HEK293 (cell line): ENCODE results near the gene PRIMA1.

Experiments used
- CTCF ChIA-PET: fragments of 350-600 bp; formaldehyde crosslinking; extraction: SDS; loops from one replicate; lab custom pipeline; 2021; ENCODE audit warnings: antibody characterized with exemption; lab: Yijun Ruan, JAX
- POLR2A ChIA-PET: fragments of 300-600 bp; formaldehyde crosslinking; extraction: SDS; loops from one replicate; lab custom pipeline; 2020; ENCODE audit warnings: antibody characterized with exemption, inconsistent platforms; lab: Yijun Ruan, JAX
- H3K27ac ChIP-seq: fragments of 200-500 bp; sonication (Bioruptor generic); 2 replicates; pipeline ENCODE4 v1.5.1; 2014; ENCODE audit warnings: low read depth, low read length, control low read depth, inconsistent platforms; ENCODE audit errors: extremely low read depth
- H3K36me3 ChIP-seq, 2 experiments: fragments of 200-500 bp in 1 of 2; sonication (Bioruptor generic) in 1 of 2; 1 replicate in 1 of 2; 2 replicates in 1 of 2; pipeline ENCODE4 v1.5.1; 2014 to 2017; ENCODE audit warnings: inconsistent platforms in 2 of 2, low read length in 2 of 2; ENCODE audit not compliant: control insufficient read depth in 2 of 2, insufficient read depth in 1 of 2
- H3K4me1 ChIP-seq: fragments of 200-500 bp; sonication (Bioruptor generic); 2 replicates; pipeline ENCODE4 v1.5.1; 2014; ENCODE audit warnings: mild to moderate bottlenecking, low read length, inconsistent platforms; ENCODE audit not compliant: control insufficient read depth, insufficient read depth
- H3K4me3 ChIP-seq: 2 replicates; pipeline ENCODE4 v1.5.1; 2011; ENCODE audit warnings: low read depth, mild to moderate bottlenecking, control low read depth, low read length, moderate library complexity
- H3K9me3 ChIP-seq: fragments of 200-500 bp; sonication (Bioruptor generic); 2 replicates; pipeline ENCODE4 v1.5.1; 2014; ENCODE audit warnings: low read depth, low read length, inconsistent platforms; ENCODE audit not compliant: control insufficient read depth, insufficient read depth
- CTCF ChIP-seq: fragments of 450-650 bp; formaldehyde crosslinking; IDR thresholded peaks from 2 replicates; pipeline ENCODE4 v1.5.1; 2016; ENCODE audit warnings: missing biosample characterization, missing genetic modification characterization
- EGR2 ChIP-seq: fragments of 450-650 bp; formaldehyde crosslinking; IDR thresholded peaks from 2 replicates; pipeline ENCODE4 v1.5.1; 2016; ENCODE audit warnings: low read depth, missing biosample characterization, missing genetic modification characterization
- GLI4 ChIP-seq: fragments of 450-650 bp; formaldehyde crosslinking; IDR thresholded peaks from 2 replicates; pipeline ENCODE4 v1.5.1; 2016; ENCODE audit warnings: missing biosample characterization, missing genetic modification characterization
- IKZF3 ChIP-seq: fragments of 450-650 bp; IDR thresholded peaks from 2 replicates; pipeline ENCODE4 v1.5.0; 2018; ENCODE audit warnings: missing biosample characterization, mild to moderate bottlenecking, missing genetic modification characterization, moderate library complexity
- KLF9 ChIP-seq: fragments of 450-650 bp; formaldehyde crosslinking; IDR thresholded peaks from 2 replicates; pipeline ENCODE4 v1.5.1; 2016; ENCODE audit warnings: missing biosample characterization, missing genetic modification characterization, low read depth
- PBX3 ChIP-seq: sonication (generic); formaldehyde crosslinking; IDR thresholded peaks from 2 replicates; pipeline ENCODE4 v1.8.1; 2022; ENCODE audit warnings: mild to moderate bottlenecking, moderate library complexity, missing genetic modification reagents
- RBAK ChIP-seq: fragments of 450-650 bp; formaldehyde crosslinking; IDR thresholded peaks from 2 replicates; pipeline ENCODE4 v1.5.1; 2016; ENCODE audit warnings: missing biosample characterization, missing genetic modification characterization
- SP7 ChIP-seq: fragments of 450-650 bp; formaldehyde crosslinking; IDR thresholded peaks from 2 replicates; pipeline ENCODE4 v1.5.1; 2016; ENCODE audit warnings: missing biosample characterization, missing genetic modification characterization
- YY2 ChIP-seq: fragments of 450-650 bp; formaldehyde crosslinking; IDR thresholded peaks from 2 replicates; pipeline ENCODE4 v1.5.1; 2016; ENCODE audit warnings: missing biosample characterization, missing genetic modification characterization
- ZNF146 ChIP-seq: fragments of 450-650 bp; formaldehyde crosslinking; IDR thresholded peaks from 2 replicates; pipeline ENCODE4 v1.5.1; 2016; ENCODE audit warnings: missing biosample characterization, missing genetic modification characterization
- ZNF19 ChIP-seq: fragments of 450-650 bp; formaldehyde crosslinking; IDR thresholded peaks from 2 replicates; pipeline ENCODE4; 2016; ENCODE audit warnings: missing biosample characterization, missing genetic modification characterization, low read depth
- ZNF221 ChIP-seq: fragments of 450-650 bp; formaldehyde crosslinking; IDR thresholded peaks from 2 replicates; pipeline ENCODE4 v1.5.1; 2017; ENCODE audit warnings: missing biosample characterization, missing genetic modification characterization, borderline replicate concordance
- ZNF24 ChIP-seq: fragments of 450-650 bp; formaldehyde crosslinking; IDR thresholded peaks from 2 replicates; pipeline ENCODE4 v1.5.1; 2016; ENCODE audit warnings: missing biosample characterization, missing genetic modification characterization
- ZNF266 ChIP-seq: fragments of 450-650 bp; formaldehyde crosslinking; IDR thresholded peaks from 2 replicates; pipeline ENCODE4 v1.5.1; 2016; ENCODE audit warnings: missing biosample characterization, missing genetic modification characterization, low read depth
- ZNF433 ChIP-seq: fragments of 450-650 bp; formaldehyde crosslinking; IDR thresholded peaks from 2 replicates; pipeline ENCODE4 v1.5.1; 2016; ENCODE audit warnings: missing biosample characterization, missing genetic modification characterization, low read depth
- ZNF548 ChIP-seq: fragments of 450-650 bp; formaldehyde crosslinking; IDR thresholded peaks from 2 replicates; pipeline ENCODE4 v1.5.1; 2016; ENCODE audit warnings: missing biosample characterization, missing genetic modification characterization
- ZNF549 ChIP-seq: fragments of 450-650 bp; IDR thresholded peaks from 2 replicates; pipeline ENCODE4 v1.5.1; 2018; ENCODE audit warnings: missing biosample characterization, missing genetic modification characterization, mild to moderate bottlenecking, inconsistent platforms, moderate library complexity
- ZNF747 ChIP-seq: fragments of 450-650 bp; formaldehyde crosslinking; IDR thresholded peaks from 2 replicates; pipeline ENCODE4 v1.5.1; 2016; ENCODE audit warnings: missing biosample characterization, missing genetic modification characterization
- ZNF843 ChIP-seq: fragments of 450-650 bp; formaldehyde crosslinking; IDR thresholded peaks from 2 replicates; pipeline ENCODE4 v1.5.1; 2016; ENCODE audit warnings: missing biosample characterization, missing genetic modification characterization
- TF ChIP-seq, protein P1 (sequence below): fragments of 450-650 bp; formaldehyde crosslinking; IDR thresholded peaks from 2 replicates; pipeline ENCODE4 v1.5.1; 2016; ENCODE audit warnings: missing biosample characterization, missing genetic modification characterization
- TF ChIP-seq, protein P2 (sequence below): fragments of 450-650 bp; formaldehyde crosslinking; IDR thresholded peaks from 2 replicates; pipeline ENCODE4; 2016; ENCODE audit warnings: missing biosample characterization, missing genetic modification characterization
- TF ChIP-seq, protein P3 (sequence below): fragments of 450-650 bp; formaldehyde crosslinking; IDR thresholded peaks from 2 replicates; pipeline ENCODE4 v1.5.1; 2017; ENCODE audit warnings: missing biosample characterization, missing genetic modification characterization

PRIMA1 gene

DNA sequence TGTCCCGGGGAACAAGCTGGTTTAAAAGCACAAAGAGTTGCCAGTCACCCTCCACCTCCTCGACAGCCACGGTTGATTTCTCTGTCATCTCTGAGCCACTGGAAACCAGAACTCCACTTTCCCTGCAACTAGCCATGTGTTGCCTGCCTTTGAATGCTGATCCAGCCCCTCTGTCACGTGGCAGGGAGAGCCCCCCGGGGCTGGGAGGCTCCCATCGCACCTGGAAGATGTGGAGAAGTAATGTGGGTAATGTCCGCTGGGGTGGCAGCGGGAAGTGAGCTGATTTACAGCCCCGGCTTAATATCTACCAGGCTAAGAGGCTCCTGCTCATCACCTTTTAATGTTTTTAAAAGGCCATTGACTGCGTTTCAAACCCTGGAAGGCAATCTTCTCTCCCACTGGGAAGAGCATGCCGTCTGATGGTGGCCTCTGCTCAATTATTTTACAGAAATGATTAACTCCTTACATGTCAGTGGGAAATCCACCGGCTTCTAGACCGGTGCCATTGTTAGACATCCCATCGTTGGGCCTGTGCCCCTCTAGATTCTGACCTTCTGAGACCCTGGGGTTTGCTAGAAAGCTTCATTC lies 7.4 kb downstream of the PRIMA1 start (continued):
- TF ChIP-seq PBX3 = no peak
- no peak for TF ChIP-seq ZNF433

DNA sequence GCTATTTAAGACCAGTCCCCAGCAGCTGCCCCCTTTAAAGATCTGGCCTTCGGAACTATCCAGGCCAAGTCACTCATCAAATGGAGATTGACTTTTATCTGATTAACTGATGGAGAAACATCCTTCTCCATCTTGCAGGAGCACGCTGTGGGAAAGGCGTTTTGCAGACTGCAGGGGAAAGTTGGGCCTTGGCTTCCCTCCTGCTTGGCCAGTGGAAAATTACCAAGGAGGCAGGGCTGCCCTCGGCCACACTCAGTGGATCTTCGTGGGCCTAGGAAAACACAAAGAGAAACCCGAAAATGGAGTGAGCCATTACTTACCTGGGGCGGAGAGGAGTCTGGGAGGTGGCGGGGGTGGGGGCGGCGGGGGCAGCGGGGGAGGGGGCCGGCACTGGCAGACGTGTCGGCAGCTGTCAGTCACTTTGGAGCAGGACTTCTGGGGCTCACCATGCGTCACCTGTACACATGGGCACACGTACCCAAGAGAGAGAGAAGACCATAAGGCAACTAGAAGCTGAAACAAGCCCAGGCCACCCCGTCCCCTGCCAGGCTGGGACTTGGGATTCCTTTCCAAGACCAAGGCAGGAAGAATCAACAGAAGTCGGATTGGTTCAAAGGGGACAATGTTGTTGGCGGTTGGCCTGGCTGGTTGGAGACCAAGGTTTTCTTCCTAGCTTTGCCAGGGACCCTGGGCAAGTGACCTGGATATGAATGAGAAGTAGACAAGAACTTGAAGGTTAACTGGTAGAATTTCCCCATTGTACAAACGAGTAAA lies 9.2 kb downstream of the PRIMA1 start:
- no peaks in the 10 kb centered on the region for H3K4me1 ChIP-seq
- ChIA-PET CTCF (no interaction called here), POLR2A (no interaction called here)
- TF ChIP-seq ZNF19 (tag by site-specific recombination) (no peak), ZNF221 (tag by site-specific recombination) (no peak), ZNF146 (no peak), KLF9 (tag by site-specific recombination) (no peak), CTCF (no peak), ZNF266 (tag by site-specific recombination) (no peak), ZNF549 (tag by site-specific recombination) (no peak), ZNF747 (tag by site-specific recombination) (no peak), YY2 (tag by site-specific recombination) (no peak), ZNF843 (no peak), RBAK (no peak), ZNF24 (tag by site-specific recombination) (no peak), IKZF3 (tag by site-specific recombination) (no peak), GLI4 (no peak), SP7 (tag by site-specific recombination) (no peak), EGR2 (tag by site-specific recombination) (no peak)
- TF ChIP-seq, protein P1, sequence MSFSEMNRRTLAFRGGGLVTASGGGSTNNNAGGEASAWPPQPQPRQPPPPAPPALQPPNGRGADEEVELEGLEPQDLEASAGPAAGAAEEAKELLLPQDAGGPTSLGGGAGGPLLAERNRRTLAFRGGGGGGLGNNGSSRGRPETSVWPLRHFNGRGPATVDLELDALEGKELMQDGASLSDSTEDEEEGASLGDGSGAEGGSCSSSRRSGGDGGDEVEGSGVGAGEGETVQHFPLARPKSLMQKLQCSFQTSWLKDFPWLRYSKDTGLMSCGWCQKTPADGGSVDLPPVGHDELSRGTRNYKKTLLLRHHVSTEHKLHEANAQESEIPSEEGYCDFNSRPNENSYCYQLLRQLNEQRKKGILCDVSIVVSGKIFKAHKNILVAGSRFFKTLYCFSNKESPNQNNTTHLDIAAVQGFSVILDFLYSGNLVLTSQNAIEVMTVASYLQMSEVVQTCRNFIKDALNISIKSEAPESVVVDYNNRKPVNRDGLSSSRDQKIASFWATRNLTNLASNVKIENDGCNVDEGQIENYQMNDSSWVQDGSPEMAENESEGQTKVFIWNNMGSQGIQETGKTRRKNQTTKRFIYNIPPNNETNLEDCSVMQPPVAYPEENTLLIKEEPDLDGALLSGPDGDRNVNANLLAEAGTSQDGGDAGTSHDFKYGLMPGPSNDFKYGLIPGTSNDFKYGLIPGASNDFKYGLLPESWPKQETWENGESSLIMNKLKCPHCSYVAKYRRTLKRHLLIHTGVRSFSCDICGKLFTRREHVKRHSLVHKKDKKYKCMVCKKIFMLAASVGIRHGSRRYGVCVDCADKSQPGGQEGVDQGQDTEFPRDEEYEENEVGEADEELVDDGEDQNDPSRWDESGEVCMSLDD (tag by site-specific recombination) = no peak
- H3K27ac ChIP-seq = no peak overlapping the region
- H3K9me3 ChIP-seq = no peaks in the 10 kb centered on the region
- H3K4me3 ChIP-seq = no peak overlapping the region
- no peaks in the 10 kb centered on the region for H3K36me3 ChIP-seq

DNA sequence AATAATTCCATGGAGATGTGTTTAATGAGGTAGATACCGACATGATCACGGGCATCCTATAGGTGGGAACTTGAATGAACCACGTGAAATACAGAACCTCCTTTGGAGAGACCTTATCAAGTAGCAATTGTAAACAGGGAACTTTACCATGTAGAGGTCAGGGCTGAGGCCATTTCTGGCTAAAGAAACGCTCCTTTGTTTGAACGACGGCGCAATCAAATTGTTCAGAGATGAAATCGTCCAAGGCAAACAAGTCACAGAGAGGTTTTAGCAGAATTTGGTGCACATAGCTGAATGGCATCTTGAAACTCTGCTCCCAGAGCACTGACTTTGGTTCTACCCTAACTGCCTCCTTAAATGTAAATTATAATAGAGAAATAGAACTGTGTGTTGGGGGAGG lies 9.8 kb downstream of the PRIMA1 start:
- POLR2A ChIA-PET = no interaction called here

More for the DNA sequence above, 9.8 kb downstream of the PRIMA1 start:
- Histone ChIP-seq H3K27ac (no peak overlapping the region), H3K4me3 (no peak overlapping the region)
- CTCF ChIA-PET = no interaction called here
- TF ChIP-seq ZNF747 (tag by site-specific recombination) (no peak), ZNF548 (tag by site-specific recombination) (no peak)
- TF ChIP-seq, protein P2, sequence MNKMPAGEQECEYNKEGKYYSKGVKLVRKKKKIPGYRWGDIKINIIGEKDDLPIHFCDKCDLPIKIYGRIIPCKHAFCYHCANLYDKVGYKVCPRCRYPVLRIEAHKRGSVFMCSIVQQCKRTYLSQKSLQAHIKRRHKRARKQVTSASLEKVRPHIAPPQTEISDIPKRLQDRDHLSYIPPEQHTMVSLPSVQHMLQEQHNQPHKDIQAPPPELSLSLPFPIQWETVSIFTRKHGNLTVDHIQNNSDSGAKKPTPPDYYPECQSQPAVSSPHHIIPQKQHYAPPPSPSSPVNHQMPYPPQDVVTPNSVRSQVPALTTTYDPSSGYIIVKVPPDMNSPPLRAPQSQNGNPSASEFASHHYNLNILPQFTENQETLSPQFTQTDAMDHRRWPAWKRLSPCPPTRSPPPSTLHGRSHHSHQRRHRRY (tag by site-specific recombination) = no peak
- TF ChIP-seq, protein P3, sequence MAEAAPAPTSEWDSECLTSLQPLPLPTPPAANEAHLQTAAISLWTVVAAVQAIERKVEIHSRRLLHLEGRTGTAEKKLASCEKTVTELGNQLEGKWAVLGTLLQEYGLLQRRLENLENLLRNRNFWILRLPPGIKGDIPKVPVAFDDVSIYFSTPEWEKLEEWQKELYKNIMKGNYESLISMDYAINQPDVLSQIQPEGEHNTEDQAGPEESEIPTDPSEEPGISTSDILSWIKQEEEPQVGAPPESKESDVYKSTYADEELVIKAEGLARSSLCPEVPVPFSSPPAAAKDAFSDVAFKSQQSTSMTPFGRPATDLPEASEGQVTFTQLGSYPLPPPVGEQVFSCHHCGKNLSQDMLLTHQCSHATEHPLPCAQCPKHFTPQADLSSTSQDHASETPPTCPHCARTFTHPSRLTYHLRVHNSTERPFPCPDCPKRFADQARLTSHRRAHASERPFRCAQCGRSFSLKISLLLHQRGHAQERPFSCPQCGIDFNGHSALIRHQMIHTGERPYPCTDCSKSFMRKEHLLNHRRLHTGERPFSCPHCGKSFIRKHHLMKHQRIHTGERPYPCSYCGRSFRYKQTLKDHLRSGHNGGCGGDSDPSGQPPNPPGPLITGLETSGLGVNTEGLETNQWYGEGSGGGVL = no peak
- TF ChIP-seq, all 188 proteins: peak for 0
- no peaks in the 10 kb centered on the region for H3K4me1 ChIP-seq
- no peaks in the 10 kb centered on the region for H3K36me3 ChIP-seq
- H3K9me3 ChIP-seq = no peaks in the 10 kb centered on the region
